ENCODE measurements around the gene MMD. TPM values are rescaled to one million over a fixed set of nuclear protein-coding genes. Genes with fewer than 3 reads are reported as not detected.
"Not testable (repeated sequence)": the region's sequence is repeated elsewhere in the genome, so short reads cannot be mapped to it uniquely, and the experiment has no call there.

The MMD gene
- total and polyA plus RNA-seq, 4 donors, result 37.4 to 122 (median 107) TPM

- not testable (repeated sequence) for H3K27ac ChIP-seq (ENCODE audit: low read depth, low read length); H3K4me1 ChIP-seq (ENCODE audit: control insufficient read depth, insufficient read depth, low read length); H3K36me3 ChIP-seq (ENCODE audit: control insufficient read depth, insufficient read depth, low read length); DNase-seq (ENCODE audit: low read depth in 4 of 6, low spot score in 6 of 6); H3K27me3 ChIP-seq (ENCODE audit: control insufficient read depth, insufficient read depth, low read length); H3K9me3 ChIP-seq (ENCODE audit: control insufficient read depth, insufficient read depth, low read length); H3K4me3 ChIP-seq (ENCODE audit: low read depth, low read length)
- WGBS (ENCODE audit: insufficient coverage), result 100% methylated on average over 1 of the region's 4 CpGs
These were observed 24.4 kb upstream of the MMD start for GRCh38 chr17:55446004-55446403.

DNA sequence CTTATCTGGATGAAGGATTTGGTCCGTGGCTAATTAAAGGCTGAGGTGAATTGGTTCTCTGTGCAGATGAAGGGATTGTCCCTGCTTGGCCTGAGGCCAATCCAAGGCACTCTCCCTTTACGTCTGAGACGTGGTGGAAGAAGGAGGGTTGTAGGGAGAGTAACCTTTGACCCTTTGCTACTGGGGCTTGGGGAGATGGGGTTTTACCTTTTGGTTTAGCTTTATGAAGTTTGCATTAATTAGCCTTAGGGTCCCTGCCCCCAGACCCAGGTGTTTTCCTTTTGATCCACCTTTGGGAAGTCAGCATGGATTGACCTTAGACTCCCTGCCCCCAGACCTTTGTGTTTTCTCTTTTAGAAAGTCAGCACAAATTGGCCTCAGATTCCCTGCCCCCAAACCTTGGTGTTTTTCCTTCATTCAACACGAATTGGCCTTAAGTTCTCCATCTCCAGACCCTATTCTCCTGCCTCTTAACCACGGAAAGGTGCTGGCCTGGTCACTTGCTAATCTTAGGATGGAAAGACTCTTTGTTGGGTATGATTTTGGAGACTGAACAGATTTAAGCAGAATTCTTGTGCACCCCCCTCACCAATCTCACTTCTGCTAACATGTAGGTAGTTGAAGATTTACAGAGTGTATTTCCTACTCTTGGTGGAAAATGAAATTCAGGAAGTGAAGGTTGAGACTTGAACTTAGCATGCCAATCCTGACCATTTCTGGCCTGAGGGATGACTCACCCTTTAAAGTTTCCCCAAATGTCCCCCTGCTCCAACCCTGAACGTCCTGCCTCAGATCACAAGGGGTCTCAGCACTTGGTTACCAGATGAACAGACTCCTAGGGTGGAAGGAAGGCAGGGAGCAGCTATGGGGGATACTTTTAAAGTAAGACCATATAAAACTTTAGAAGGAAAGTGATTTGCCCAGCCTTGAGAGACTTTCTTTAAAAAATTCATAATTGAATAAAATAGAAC, 23.1 kb upstream of the MMD start:
- no peak overlapping the region for H3K4me3 ChIP-seq (ENCODE audit: low read depth, low read length)

DNA sequence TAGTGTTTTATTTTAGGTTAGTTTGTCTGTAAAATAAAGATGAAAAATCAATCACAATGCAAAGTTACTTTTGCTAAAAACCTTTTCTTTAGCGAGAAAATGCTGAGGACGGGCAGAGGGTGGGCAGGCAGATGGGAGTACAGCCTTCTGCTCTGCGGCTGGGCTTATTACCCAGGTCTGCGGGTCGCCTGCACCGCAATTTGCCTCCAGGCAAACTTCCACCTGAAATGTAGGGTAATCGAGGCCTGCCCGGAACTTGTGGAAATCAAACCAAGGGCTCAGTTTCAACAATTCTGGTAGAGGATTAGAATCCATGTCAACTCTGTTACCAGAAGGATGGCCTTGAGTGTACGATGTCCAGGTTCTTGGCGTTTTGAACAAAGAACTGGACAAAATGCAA, 22.3 kb upstream of the MMD start:
- no peaks in the 10 kb centered on the region for H3K9me3 ChIP-seq (ENCODE audit: control insufficient read depth, insufficient read depth, low read length)
- 96% methylated on average over 10 of the region's 10 CpGs for WGBS (ENCODE audit: insufficient coverage)
- no peak for DNase-seq (ENCODE audit: low read depth in 4 of 6, low spot score in 6 of 6)

More for the DNA sequence above, 23.1 kb upstream of the MMD start:
- H3K27me3 ChIP-seq (ENCODE audit: control insufficient read depth, insufficient read depth, low read length), result no peaks in the 10 kb centered on the region
- no peaks in the 10 kb centered on the region for H3K36me3 ChIP-seq (ENCODE audit: control insufficient read depth, insufficient read depth, low read length)
- H3K9me3 ChIP-seq (ENCODE audit: control insufficient read depth, insufficient read depth, low read length), result no peaks in the 10 kb centered on the region
- no peak for DNase-seq (ENCODE audit: low read depth in 4 of 6, low spot score in 6 of 6)
- H3K27ac ChIP-seq (ENCODE audit: low read depth, low read length), result no peak overlapping the region
- 27% methylated on average over 2 of the region's 6 CpGs for WGBS (ENCODE audit: insufficient coverage)
- H3K4me1 ChIP-seq (ENCODE audit: control insufficient read depth, insufficient read depth, low read length), result no peaks in the 10 kb centered on the region

DNA sequence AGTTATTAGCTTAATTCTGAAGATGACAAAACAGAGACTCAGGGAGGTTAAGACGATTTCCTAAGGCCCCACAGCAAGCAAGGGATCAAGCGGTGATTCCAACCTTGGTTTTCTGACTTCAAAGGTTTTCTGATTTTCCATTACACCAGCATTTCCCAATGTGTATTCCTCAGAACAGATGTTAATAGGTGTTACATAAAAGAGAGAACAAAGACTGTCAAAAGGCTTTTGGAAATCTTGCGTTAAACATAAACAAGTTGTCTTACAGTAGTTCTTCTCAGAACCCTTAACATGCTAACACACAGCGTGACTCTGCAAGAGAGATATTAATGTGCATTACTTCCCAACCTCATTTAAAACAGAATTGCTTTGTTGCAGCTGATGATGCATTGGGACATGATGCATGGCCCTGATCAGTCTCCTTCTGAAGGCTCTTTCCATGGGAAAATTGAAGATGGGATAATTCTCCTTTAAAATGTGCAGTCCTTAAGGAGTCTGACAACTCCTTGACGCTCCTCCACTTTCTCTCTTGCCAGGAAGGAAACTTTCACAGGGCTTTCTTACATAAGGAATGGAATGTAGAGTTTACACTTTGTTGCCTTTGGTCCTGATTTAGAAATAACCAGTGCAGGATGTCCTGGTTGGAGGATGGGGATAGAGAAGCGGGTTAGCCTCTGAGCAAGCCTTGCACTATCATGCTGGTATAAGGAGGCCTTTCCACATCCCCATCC, 21.5 kb upstream of the MMD start:
- H3K27ac ChIP-seq (ENCODE audit: low read depth, low read length), result no peak overlapping the region
- no peak overlapping the region for H3K4me3 ChIP-seq (ENCODE audit: low read depth, low read length)
- no peaks in the 10 kb centered on the region for H3K36me3 ChIP-seq (ENCODE audit: control insufficient read depth, insufficient read depth, low read length)
- no CpG with 5 or more reads among the region's 6 CpGs for WGBS (ENCODE audit: insufficient coverage)
- H3K27me3 ChIP-seq (ENCODE audit: control insufficient read depth, insufficient read depth, low read length), result no peaks in the 10 kb centered on the region
- no peaks in the 10 kb centered on the region for H3K9me3 ChIP-seq (ENCODE audit: control insufficient read depth, insufficient read depth, low read length)
- no peak for DNase-seq (ENCODE audit: low read depth in 4 of 6, low spot score in 6 of 6)
- H3K4me1 ChIP-seq (ENCODE audit: control insufficient read depth, insufficient read depth, low read length), result no peaks in the 10 kb centered on the region

More for the DNA sequence above, 22.3 kb upstream of the MMD start:
- Histone ChIP-seq H3K36me3 (ENCODE audit: control insufficient read depth, insufficient read depth, low read length) (no peaks in the 10 kb centered on the region), H3K27ac (ENCODE audit: low read depth, low read length) (no peak overlapping the region), H3K4me3 (ENCODE audit: low read depth, low read length) (no peak overlapping the region), H3K27me3 (ENCODE audit: control insufficient read depth, insufficient read depth, low read length) (no peaks in the 10 kb centered on the region), H3K4me1 (ENCODE audit: control insufficient read depth, insufficient read depth, low read length) (no peaks in the 10 kb centered on the region)

- no peak for DNase-seq (ENCODE audit: low read depth in 4 of 6, low spot score in 6 of 6)
- Histone ChIP-seq H3K27me3 (ENCODE audit: control insufficient read depth, insufficient read depth, low read length) (no peaks in the 10 kb centered on the region), H3K9me3 (ENCODE audit: control insufficient read depth, insufficient read depth, low read length) (no peaks in the 10 kb centered on the region), H3K4me3 (ENCODE audit: low read depth, low read length) (no peak overlapping the region), H3K27ac (ENCODE audit: low read depth, low read length) (no peak overlapping the region), H3K4me1 (ENCODE audit: control insufficient read depth, insufficient read depth, low read length) (no peaks in the 10 kb centered on the region), H3K36me3 (ENCODE audit: control insufficient read depth, insufficient read depth, low read length) (no peaks in the 10 kb centered on the region)
- WGBS (ENCODE audit: insufficient coverage), result 90% methylated on average over 4 of the region's 5 CpGs
These were observed 20.8 kb upstream of the MMD start for GRCh38 chr17:55442462-55442861.

DNA sequence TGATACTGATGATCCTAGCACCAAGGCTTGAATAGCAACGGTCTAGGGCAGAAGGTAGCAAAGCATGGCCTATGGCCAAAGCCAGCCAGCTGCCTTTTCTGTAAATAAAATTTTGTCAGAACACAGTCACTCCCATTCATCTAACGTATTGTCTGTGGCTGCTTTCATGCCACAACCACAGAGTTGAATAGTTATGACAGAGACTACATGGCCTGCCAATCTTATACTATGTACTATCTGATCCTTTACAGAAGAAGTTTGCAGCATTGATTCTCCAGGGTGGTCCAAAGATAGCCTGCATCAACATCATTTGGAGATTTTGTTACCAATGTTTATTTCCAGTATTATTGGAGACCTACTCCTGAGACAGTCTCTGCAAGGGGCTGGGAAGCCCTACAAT, 19.9 kb upstream of the MMD start:
- no peak for DNase-seq (ENCODE audit: low read depth in 4 of 6, low spot score in 6 of 6)
- H3K36me3 ChIP-seq (ENCODE audit: control insufficient read depth, insufficient read depth, low read length), result no peaks in the 10 kb centered on the region
- H3K27ac ChIP-seq (ENCODE audit: low read depth, low read length), result no peak overlapping the region
- no peaks in the 10 kb centered on the region for H3K9me3 ChIP-seq (ENCODE audit: control insufficient read depth, insufficient read depth, low read length)
- no peak overlapping the region for H3K4me3 ChIP-seq (ENCODE audit: low read depth, low read length)
- no peaks in the 10 kb centered on the region for H3K4me1 ChIP-seq (ENCODE audit: control insufficient read depth, insufficient read depth, low read length)
- H3K27me3 ChIP-seq (ENCODE audit: control insufficient read depth, insufficient read depth, low read length), result no peaks in the 10 kb centered on the region
- WGBS (ENCODE audit: insufficient coverage), result 60% methylated on average over 1 of the region's 2 CpGs

- no peaks in the 10 kb centered on the region for H3K27me3 ChIP-seq (ENCODE audit: control insufficient read depth, insufficient read depth, low read length)
These were observed 18.8 kb upstream of the MMD start for GRCh38 chr17:55440391-55440790.

DNA sequence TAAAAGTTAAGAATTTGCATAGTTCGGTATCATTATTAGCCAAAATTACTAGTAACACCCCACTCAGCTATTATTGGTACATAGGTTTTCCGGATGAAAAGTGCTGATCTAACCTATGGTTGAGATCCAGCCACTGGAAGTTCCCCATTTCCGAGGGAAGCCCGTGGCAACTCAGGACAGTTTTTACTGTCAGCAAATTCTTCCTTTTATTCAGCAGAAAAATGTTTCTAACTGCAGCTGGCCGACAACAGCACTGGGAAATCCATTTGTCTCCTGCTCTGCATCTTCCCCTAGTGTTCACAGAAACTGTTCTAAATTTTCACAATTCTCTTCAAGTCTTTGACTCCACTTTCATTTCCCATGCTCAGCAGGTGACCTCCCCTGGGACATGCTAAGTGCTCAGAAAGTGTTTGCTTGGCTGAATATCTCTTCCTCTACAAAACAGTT, 15.5 kb upstream of the MMD start:
- WGBS (ENCODE audit: insufficient coverage), result 35% methylated on average over 4 of the region's 5 CpGs
- H3K9me3 ChIP-seq (ENCODE audit: control insufficient read depth, insufficient read depth, low read length), result no peaks in the 10 kb centered on the region
- peak overlapping the region; percentile 13 for H3K27ac ChIP-seq (ENCODE audit: low read depth, low read length)
- no peaks in the 10 kb centered on the region for H3K27me3 ChIP-seq (ENCODE audit: control insufficient read depth, insufficient read depth, low read length)
- no peaks in the 10 kb centered on the region for H3K36me3 ChIP-seq (ENCODE audit: control insufficient read depth, insufficient read depth, low read length)
- no peak overlapping the region for H3K4me3 ChIP-seq (ENCODE audit: low read depth, low read length)
- DNase-seq (ENCODE audit: low read depth in 4 of 6, low spot score in 6 of 6), result peak in 2 of 6 donors; percentile 23 to 58
- no peaks in the 10 kb centered on the region for H3K4me1 ChIP-seq (ENCODE audit: control insufficient read depth, insufficient read depth, low read length)

More at GRCh38 chr17:55440391-55440790, 18.8 kb upstream of the MMD start:
- WGBS (ENCODE audit: insufficient coverage), result no CpG with 5 or more reads among the region's 3 CpGs
- Histone ChIP-seq H3K27ac (ENCODE audit: low read depth, low read length) (no peak overlapping the region), H3K4me1 (ENCODE audit: control insufficient read depth, insufficient read depth, low read length) (no peaks in the 10 kb centered on the region), H3K36me3 (ENCODE audit: control insufficient read depth, insufficient read depth, low read length) (no peaks in the 10 kb centered on the region), H3K4me3 (ENCODE audit: low read depth, low read length) (no peak overlapping the region), H3K9me3 (ENCODE audit: control insufficient read depth, insufficient read depth, low read length) (no peaks in the 10 kb centered on the region)
- peak in 1 of 6 donors; percentile 81 for DNase-seq (ENCODE audit: low read depth in 4 of 6, low spot score in 6 of 6)

DNA sequence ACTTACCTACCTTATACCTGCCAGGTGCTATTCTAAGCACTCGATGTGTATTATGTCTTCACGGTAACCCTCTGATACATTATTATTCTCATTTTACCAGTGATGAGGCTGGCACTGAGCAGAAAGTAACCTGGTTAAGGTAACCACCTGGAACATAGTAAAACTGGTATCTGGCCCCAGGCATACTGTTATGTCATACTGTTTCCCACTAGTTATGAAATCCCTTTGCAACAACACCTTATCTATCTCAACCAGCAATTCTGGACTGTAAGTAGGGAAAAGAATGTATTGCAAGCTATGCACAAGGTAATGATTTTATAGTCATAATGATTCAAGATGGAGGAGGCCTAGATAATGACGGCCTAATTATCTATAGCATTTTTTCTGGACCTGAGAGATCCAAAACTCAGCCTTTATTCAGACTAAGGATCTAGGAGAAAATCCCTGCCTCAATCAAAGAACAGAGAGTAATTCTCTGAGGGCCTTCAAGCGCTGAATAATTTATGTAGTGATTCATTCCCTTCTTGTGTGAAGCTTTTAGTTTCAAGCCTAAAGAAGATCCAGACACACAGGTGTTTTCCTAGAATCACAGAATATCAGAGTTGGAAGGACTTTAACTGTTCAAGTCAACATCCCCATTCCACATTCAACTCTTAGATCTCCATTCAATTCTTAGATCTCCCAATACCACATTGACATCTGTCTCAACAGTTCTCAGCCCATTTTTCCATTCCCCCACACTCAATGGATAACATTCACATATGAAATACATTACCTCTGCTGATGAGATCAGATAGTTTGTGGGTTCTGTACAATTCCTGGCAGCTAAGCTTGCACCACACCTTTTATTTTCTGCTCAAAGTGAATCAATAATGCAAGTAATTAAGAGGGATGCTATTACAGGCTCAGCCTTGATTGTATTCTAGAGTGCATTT, 14.9 kb upstream of the MMD start:
- Histone ChIP-seq H3K27ac (ENCODE audit: low read depth, low read length) (peak overlapping the region; percentile 13), H3K27me3 (ENCODE audit: control insufficient read depth, insufficient read depth, low read length) (no peaks in the 10 kb centered on the region), H3K4me1 (ENCODE audit: control insufficient read depth, insufficient read depth, low read length) (no peaks in the 10 kb centered on the region), H3K4me3 (ENCODE audit: low read depth, low read length) (no peak overlapping the region), H3K36me3 (ENCODE audit: control insufficient read depth, insufficient read depth, low read length) (no peaks in the 10 kb centered on the region), H3K9me3 (ENCODE audit: control insufficient read depth, insufficient read depth, low read length) (no peaks in the 10 kb centered on the region)
- no peak for DNase-seq (ENCODE audit: low read depth in 4 of 6, low spot score in 6 of 6)
- no CpG with 5 or more reads among the region's 4 CpGs for WGBS (ENCODE audit: insufficient coverage)
